Activated naive CD8-positive, alpha-beta T cell treated with anti-CD3 and anti-CD28 coated beads for 36 hours (primary cell): ENCODE measurements around the gene ZNF385C. TPM values are rescaled to one million over a fixed set of nuclear protein-coding genes. Genes with fewer than 3 reads are reported as not detected.

ENCODE experiments used
- DNase-seq: peaks from one replicate; pipeline ENCODE4 v3.0.0; 2021
- H3K27ac Mint-ChIP-seq: one replicate; pipeline ENCODE4 v1.8.0; 2022; ENCODE audit warnings: mild to moderate bottlenecking, moderate library complexity, mixed read lengths
- H3K27me3 Mint-ChIP-seq: one replicate; pipeline ENCODE4 v1.8.0; 2022; ENCODE audit warnings: mild to moderate bottlenecking, mixed read lengths
- H3K36me3 Mint-ChIP-seq: one replicate; pipeline ENCODE4 v1.8.0; 2021; ENCODE audit warnings: mild to moderate bottlenecking, mixed read lengths
- H3K4me1 Mint-ChIP-seq: one replicate; pipeline ENCODE4 v1.8.0; 2021; ENCODE audit warnings: mixed read lengths
- H3K4me3 Mint-ChIP-seq: one replicate; pipeline ENCODE4 v1.8.0; 2022; ENCODE audit warnings: mild to moderate bottlenecking, moderate library complexity, mixed read lengths
- H3K9me3 Mint-ChIP-seq: one replicate; pipeline ENCODE4 v1.8.0; 2022; ENCODE audit warnings: mixed read lengths
- total RNA-seq, 2 experiments: library from RNA; stranded (reverse); gene quantifications; one replicate each; pipeline ENCODE4 v1.2.3, GENCODE V29; 2021

The ZNF385C gene
- total RNA-seq, 2 experiments from 2014 or later = 0.92 to 1.2 TPM

GRCh38 chr17:42058063-42058462, 40.2 kb downstream of the ZNF385C start:
- no peak overlapping the region for H3K27ac Mint-ChIP-seq
- H3K4me3 Mint-ChIP-seq = no peak overlapping the region
- no peaks in the 10 kb centered on the region for H3K36me3 Mint-ChIP-seq
- peaks cover 3% of the 10 kb centered on the region for H3K4me1 Mint-ChIP-seq
- no peaks in the 10 kb centered on the region for H3K9me3 Mint-ChIP-seq
- peaks cover 20% of the 10 kb centered on the region for H3K27me3 Mint-ChIP-seq
- DNase-seq = no peak

DNA sequence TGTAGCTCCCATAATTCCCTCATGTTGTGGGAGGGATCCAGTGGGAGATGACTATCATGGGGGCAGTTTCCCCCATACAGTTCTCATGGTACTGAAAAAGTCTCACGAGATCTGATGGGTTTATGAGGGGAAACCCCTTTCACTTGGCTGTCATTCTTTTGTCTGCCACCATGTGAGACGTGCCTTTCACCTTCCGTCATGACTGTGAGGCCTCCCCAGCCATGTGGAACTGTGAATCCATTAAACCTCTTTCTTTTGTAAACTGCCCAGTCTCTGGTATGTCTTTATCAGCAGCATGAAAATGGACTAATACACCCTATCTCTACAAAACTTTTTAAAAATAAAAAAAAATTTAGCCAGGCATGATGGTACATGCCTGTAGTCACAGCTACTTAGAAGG, 41.6 kb downstream of the ZNF385C start:
- Mint-ChIP-seq H3K36me3 (no peaks in the 10 kb centered on the region), H3K27me3 (peaks cover 28% of the 10 kb centered on the region), H3K4me1 (no peaks in the 10 kb centered on the region), H3K27ac (no peak overlapping the region), H3K4me3 (no peak overlapping the region), H3K9me3 (no peaks in the 10 kb centered on the region)
- no peak for DNase-seq

- Mint-ChIP-seq H3K27me3 (peaks cover 38% of the 10 kb centered on the region), H3K27ac (no peak overlapping the region)
- no peak for DNase-seq
Observed at GRCh38 chr17:42055496-42055895, 42.8 kb downstream of the ZNF385C start.

GRCh38 chr17:42055027-42055426, 43.2 kb downstream of the ZNF385C start:
- DNase-seq = no peak

More at GRCh38 chr17:42055496-42055895, 42.8 kb downstream of the ZNF385C start:
- H3K9me3 Mint-ChIP-seq = no peaks in the 10 kb centered on the region
- no peaks in the 10 kb centered on the region for H3K36me3 Mint-ChIP-seq
- no peak overlapping the region for H3K4me3 Mint-ChIP-seq
- peaks cover 2% of the 10 kb centered on the region for H3K4me1 Mint-ChIP-seq

DNA sequence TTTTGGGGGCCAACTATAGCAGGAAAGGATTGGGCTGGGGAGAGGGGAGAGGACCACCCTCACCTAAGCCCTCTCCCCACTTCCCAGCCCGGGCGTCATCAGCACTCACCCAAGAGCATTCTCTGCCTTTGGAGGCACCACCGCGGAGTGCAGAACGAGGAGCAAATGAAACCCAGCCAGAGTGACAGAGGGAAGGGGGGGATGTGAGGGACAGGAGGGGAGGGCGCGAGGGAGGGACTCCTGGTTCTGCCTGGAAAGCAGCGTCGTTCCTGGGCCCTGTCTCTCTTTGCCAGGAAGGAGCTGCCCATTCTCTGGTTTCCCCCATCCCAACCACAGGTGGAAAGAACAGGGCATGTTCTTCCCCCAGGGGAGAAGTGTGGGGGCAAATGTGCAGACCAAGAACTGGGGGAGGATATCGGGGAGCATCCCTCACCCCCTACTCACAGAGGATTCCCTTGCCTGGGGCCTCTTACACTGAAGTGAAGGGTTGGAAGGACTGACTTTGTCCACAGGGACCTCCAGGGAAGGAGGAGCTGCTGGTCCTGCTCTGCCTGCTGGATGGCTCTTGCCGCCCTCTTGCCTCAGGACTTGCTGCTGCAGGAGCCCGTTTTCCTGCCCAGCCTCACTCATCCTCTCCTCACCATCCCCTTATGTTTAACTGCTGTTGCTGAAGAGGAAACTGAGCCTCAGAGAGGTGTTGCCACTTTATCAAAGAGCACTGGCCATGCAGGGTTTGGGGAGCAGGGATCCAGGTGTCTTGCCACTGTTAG, 44.4 kb downstream of the ZNF385C start:
- H3K36me3 Mint-ChIP-seq = no peaks in the 10 kb centered on the region
- peaks cover 4% of the 10 kb centered on the region for H3K4me1 Mint-ChIP-seq
- no peaks in the 10 kb centered on the region for H3K9me3 Mint-ChIP-seq
- H3K27me3 Mint-ChIP-seq = peaks cover 45% of the 10 kb centered on the region
- no peak for DNase-seq
- no peak overlapping the region for H3K27ac Mint-ChIP-seq
- no peak overlapping the region for H3K4me3 Mint-ChIP-seq

More at GRCh38 chr17:42055027-42055426, 43.2 kb downstream of the ZNF385C start:
- Mint-ChIP-seq H3K36me3 (no peaks in the 10 kb centered on the region), H3K27ac (no peak overlapping the region), H3K4me1 (peaks cover 2% of the 10 kb centered on the region), H3K4me3 (no peak overlapping the region), H3K27me3 (peaks cover 38% of the 10 kb centered on the region), H3K9me3 (no peaks in the 10 kb centered on the region)

DNA sequence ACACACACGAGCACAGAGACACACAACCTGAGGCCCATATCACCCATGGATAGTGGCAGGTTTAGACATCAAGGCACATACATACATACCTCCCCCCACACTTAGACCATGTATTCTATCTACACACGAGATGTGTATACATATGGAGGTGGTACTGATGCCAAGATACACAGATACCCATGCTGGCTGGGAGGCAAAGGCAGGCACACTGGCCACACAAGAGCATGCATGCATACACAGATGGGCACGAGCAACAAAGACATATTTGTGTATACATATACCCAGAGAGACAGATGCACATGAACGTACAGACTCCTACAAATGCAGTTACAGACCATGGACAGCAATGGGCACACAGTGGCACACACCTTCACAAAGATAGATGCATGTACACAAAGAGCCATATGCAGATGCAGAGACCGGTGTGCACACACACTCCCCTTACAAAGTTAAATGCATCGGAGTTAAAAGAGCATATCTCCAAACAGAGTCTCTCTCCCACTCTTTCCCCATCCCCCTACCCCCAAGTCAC, 45.9 kb downstream of the ZNF385C start:
- no peak overlapping the region for H3K4me3 Mint-ChIP-seq
- peaks cover 46% of the 10 kb centered on the region for H3K27me3 Mint-ChIP-seq
- no peaks in the 10 kb centered on the region for H3K36me3 Mint-ChIP-seq
- H3K27ac Mint-ChIP-seq = no peak overlapping the region
- no peaks in the 10 kb centered on the region for H3K9me3 Mint-ChIP-seq
- H3K4me1 Mint-ChIP-seq = peaks cover 4% of the 10 kb centered on the region
- no peak for DNase-seq

GRCh38 chr17:42051645-42052044, 46.6 kb downstream of the ZNF385C start:
- no peak for DNase-seq
- no peaks in the 10 kb centered on the region for H3K36me3 Mint-ChIP-seq
- no peaks in the 10 kb centered on the region for H3K9me3 Mint-ChIP-seq
- H3K27me3 Mint-ChIP-seq = peaks cover 46% of the 10 kb centered on the region
- H3K4me1 Mint-ChIP-seq = peaks cover 4% of the 10 kb centered on the region
- H3K4me3 Mint-ChIP-seq = no peak overlapping the region
- H3K27ac Mint-ChIP-seq = no peak overlapping the region

DNA sequence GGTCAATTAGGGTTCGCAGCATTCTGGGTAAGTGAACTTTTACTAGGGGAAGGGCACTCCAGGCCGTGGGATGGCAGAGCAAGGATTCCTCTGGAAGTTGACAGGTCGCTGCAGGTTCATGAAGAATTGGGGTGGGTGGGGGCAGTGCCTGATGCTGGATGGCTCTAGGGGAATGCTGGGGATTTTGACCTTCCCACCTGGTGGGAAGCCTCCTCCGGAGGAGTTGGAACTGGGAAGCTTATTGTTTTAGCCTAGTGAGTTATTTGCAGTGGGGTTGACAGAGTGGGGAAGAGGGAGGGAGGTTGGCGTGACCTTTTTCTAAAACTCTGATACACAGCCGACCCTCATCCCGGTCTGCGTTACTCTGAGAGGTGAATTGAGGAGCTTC, 47.3 kb downstream of the ZNF385C start:
- peaks cover 4% of the 10 kb centered on the region for H3K4me1 Mint-ChIP-seq
- peaks cover 46% of the 10 kb centered on the region for H3K27me3 Mint-ChIP-seq
- no peaks in the 10 kb centered on the region for H3K36me3 Mint-ChIP-seq
- H3K4me3 Mint-ChIP-seq = peak overlapping the region; percentile 65
- H3K9me3 Mint-ChIP-seq = no peaks in the 10 kb centered on the region
- DNase-seq = no peak
- H3K27ac Mint-ChIP-seq = no peak overlapping the region

DNA sequence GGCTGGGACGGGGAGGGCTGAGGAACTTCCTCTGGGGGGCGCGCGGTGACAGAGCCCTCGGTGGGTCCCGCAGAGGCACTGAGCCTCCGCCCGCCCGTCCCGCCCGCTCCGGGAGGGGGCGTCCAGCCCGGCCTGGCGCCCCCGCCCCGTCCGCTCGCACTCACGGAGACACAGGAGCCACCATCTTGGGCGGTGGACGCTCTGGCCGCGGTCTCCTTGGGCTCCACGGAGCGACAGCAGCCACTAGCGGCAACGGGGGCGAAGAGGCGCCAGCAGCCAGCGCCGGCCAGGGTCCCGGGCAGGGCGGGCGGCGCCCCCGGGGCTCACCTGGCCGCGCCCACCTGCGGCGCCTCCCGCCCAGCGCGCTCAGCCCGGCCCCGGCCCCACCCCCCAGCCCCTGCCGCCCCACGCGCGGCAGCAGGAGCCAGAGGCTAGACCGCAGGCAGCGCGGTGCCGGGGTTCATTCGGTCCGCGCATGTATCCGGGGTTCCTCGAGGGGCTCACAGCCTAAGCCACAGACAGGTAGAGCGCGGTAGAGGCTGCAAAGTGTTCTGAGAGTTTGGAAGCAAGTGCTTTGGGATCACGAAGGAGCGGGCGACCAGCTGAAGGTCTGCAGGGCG, 47.8 kb downstream of the ZNF385C start, which contains the start of gene C17orf113:
Gene C17orf113 (minus strand): TSS at position 209 of the 620 bp plus-strand sequence. CDS start 7,225 bp downstream, outside the sequence.
- Mint-ChIP-seq H3K9me3 (no peaks in the 10 kb centered on the region), H3K4me1 (peaks cover 4% of the 10 kb centered on the region), H3K36me3 (no peaks in the 10 kb centered on the region), H3K4me3 (peak within 1 kb of the TSS; percentile 65), H3K27ac (no peak within 1 kb of the TSS), H3K27me3 (peaks cover 43% of the 10 kb centered on the region)
- DNase-seq = peak; percentile 64

GRCh38 chr17:42049834-42050392, 48.4 kb downstream of the ZNF385C start:
- Mint-ChIP-seq H3K27me3 (peaks cover 39% of the 10 kb centered on the region), H3K4me1 (peaks cover 4% of the 10 kb centered on the region), H3K9me3 (no peaks in the 10 kb centered on the region), H3K4me3 (peak overlapping the region; percentile 64), H3K36me3 (no peaks in the 10 kb centered on the region), H3K27ac (no peak overlapping the region)
- no peak for DNase-seq

DNA sequence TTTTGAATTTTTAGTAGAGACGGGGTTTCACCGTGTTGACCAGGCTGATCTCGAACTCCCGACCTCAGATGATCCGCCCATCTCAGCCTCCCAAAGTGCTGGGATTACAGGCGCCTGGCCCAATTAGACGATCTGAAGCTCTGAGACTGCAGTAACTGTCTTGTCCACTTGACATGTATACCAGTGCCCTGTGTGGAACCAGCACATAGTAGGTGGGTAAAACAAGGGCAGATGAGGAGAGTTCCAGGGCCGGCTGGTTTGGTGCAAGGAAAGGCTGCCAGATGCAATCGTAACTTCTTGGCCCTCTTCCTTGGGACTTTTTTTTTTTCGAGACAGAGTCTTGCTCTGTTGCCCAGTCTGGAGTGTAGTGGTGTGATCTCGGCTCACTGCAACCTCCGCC, 50.9 kb downstream of the ZNF385C start:
- Mint-ChIP-seq H3K9me3 (no peaks in the 10 kb centered on the region), H3K36me3 (no peaks in the 10 kb centered on the region)

GRCh38 chr17:42045719-42046118, 52.6 kb downstream of the ZNF385C start:
- Mint-ChIP-seq H3K4me3 (no peak overlapping the region), H3K36me3 (no peaks in the 10 kb centered on the region), H3K27ac (no peak overlapping the region), H3K9me3 (no peaks in the 10 kb centered on the region), H3K27me3 (peaks cover 9% of the 10 kb centered on the region), H3K4me1 (peaks cover 3% of the 10 kb centered on the region)
- DNase-seq = no peak

More for the DNA sequence above, 50.9 kb downstream of the ZNF385C start:
- DNase-seq = no peak
- Mint-ChIP-seq H3K27me3 (peaks cover 23% of the 10 kb centered on the region), H3K27ac (no peak overlapping the region), H3K4me1 (peaks cover 4% of the 10 kb centered on the region), H3K4me3 (no peak overlapping the region)

GRCh38 chr17:42042598-42043319, 55.5 kb downstream of the ZNF385C start:
- peaks cover 11% of the 10 kb centered on the region for H3K27me3 Mint-ChIP-seq
- H3K9me3 Mint-ChIP-seq = no peaks in the 10 kb centered on the region
- H3K4me3 Mint-ChIP-seq = no peak overlapping the region
- no peaks in the 10 kb centered on the region for H3K36me3 Mint-ChIP-seq
- H3K4me1 Mint-ChIP-seq = peaks cover 5% of the 10 kb centered on the region
- no peak for DNase-seq
- H3K27ac Mint-ChIP-seq = no peak overlapping the region

DNA sequence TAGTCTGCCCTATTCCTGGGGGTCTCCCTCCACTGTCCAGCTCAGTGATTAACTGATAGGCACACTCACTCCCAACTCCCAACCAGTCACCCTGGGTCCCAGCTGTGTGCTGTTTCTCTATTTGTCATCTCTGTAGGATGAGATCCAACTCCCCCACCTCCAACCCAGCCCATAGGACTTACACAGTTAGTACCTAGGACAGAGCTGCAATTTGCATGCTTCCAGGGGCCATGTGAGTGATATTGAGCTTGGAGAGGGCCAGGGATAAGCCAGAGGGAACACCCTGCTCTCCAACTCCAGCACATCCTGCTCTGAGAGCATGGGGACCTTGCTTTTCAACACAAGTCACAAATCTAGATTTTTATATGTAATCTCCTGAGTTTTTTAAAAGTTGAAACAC, 56.7 kb downstream of the ZNF385C start:
- peaks cover 5% of the 10 kb centered on the region for H3K4me1 Mint-ChIP-seq

GRCh38 chr17:42040818-42041217, 57.5 kb downstream of the ZNF385C start:
- Mint-ChIP-seq H3K36me3 (no peaks in the 10 kb centered on the region), H3K4me3 (no peak overlapping the region), H3K9me3 (no peaks in the 10 kb centered on the region), H3K27me3 (peaks cover 15% of the 10 kb centered on the region), H3K27ac (no peak overlapping the region), H3K4me1 (peaks cover 5% of the 10 kb centered on the region)
- no peak for DNase-seq

More for the DNA sequence above, 56.7 kb downstream of the ZNF385C start:
- DNase-seq = no peak
- no peak overlapping the region for H3K4me3 Mint-ChIP-seq
- H3K27ac Mint-ChIP-seq = peak overlapping the region; percentile 17
- H3K9me3 Mint-ChIP-seq = no peaks in the 10 kb centered on the region
- H3K36me3 Mint-ChIP-seq = no peaks in the 10 kb centered on the region
- H3K27me3 Mint-ChIP-seq = peaks cover 15% of the 10 kb centered on the region
